B cell (primary cell): Measurements from ENCODE around the gene GALNT10. TPM values are rescaled to one million over a fixed set of nuclear protein-coding genes. Genes with fewer than 3 reads are reported as not detected.

Experiments
- ATAC-seq: fragments of 200-7000 bp; cut with Tn5 transposase; one replicate; pipeline ENCODE4 v1.10.0; 2021; ENCODE audit warnings: low read depth, mild to moderate bottlenecking, moderate number of reproducible peaks, moderate library complexity
- CTCF ChIA-PET: fragments of 350-600 bp; sonication (Branson Sonifier 250); formaldehyde crosslinking; loops from one replicate; lab custom pipeline; 2021; ENCODE audit warnings: antibody characterized with exemption, inconsistent platforms; lab: Charles Lee
- POLR2A ChIA-PET: fragments of 350-600 bp; sonication (Branson Sonifier 250); formaldehyde crosslinking; loops from one replicate; lab custom pipeline; 2021; ENCODE audit warnings: antibody characterized with exemption; lab: Charles Lee
- DNase-seq: peaks from one replicate; pipeline ENCODE4 v3.0.0; 2013
- H2AFZ ChIP-seq: 2 replicates; pipeline ENCODE4 v1.6.1; 2012; ENCODE audit warnings: mild to moderate bottlenecking, low read depth, low read length; ENCODE audit not compliant: insufficient read depth, poor library complexity, severe bottlenecking
- H3K27ac ChIP-seq, 2 donors: 1 replicate in 1 of 2; 2 replicates in 1 of 2; pipeline ENCODE4 v1.5.1; 2012 to 2013; ENCODE audit warnings: low read length in 2 of 2, mild to moderate bottlenecking in 2 of 2, moderate library complexity in 1 of 2
- H3K27me3 ChIP-seq, 4 experiments: fragments of 200-600 bp in 1 of 4; sonication (generic) in 1 of 4; replicated peaks in 1 of 4; 1 replicate in 2 of 4; 2 replicates in 2 of 4; pipeline versions ENCODE4 v1.6.1 to v1.7.0; 2013 to 2016; ENCODE audit warnings: low read length in 3 of 4, mild to moderate bottlenecking in 2 of 4, mixed read lengths in 1 of 4, moderate library complexity in 1 of 4; ENCODE audit not compliant: insufficient read depth in 4 of 4, control insufficient read depth in 3 of 4; ENCODE audit errors: control extremely low read depth in 1 of 4
- H3K36me3 ChIP-seq, 2 experiments: replicated peaks in 1 of 2; 1 replicate in 1 of 2; 2 replicates in 1 of 2; pipeline versions ENCODE4 v1.6.1 to v1.7.1; 2013; ENCODE audit warnings: low read length in 1 of 2; ENCODE audit not compliant: insufficient read depth in 2 of 2, control insufficient read depth in 1 of 2; ENCODE audit errors: control extremely low read depth in 1 of 2, extremely low read depth in 1 of 2
- H3K4me1 ChIP-seq, 2 donors: fragments of 200-600 bp in 1 of 2; sonication (generic) in 1 of 2; 1 replicate in 1 of 2; 2 replicates in 1 of 2; pipeline versions ENCODE4 v1.5.1 to v1.6.1; 2013 to 2017; ENCODE audit warnings: low read length in 2 of 2; ENCODE audit not compliant: control insufficient read depth in 2 of 2, insufficient read depth in 2 of 2
- H3K4me2 ChIP-seq: replicated peaks from 2 replicates; pipeline ENCODE3; 2012; ENCODE audit warnings: mild to moderate bottlenecking, low read depth, low read length; ENCODE audit not compliant: poor library complexity, severe bottlenecking
- H3K4me3 ChIP-seq, 5 experiments: fragments of 200-600 bp in 1 of 5; sonication (generic) in 1 of 5; 1 replicate in 3 of 5; 2 replicates in 2 of 5; pipeline versions ENCODE4 v1.5.1 to v1.7.0; 2011 to 2016; ENCODE audit warnings: low read length in 4 of 5, mild to moderate bottlenecking in 4 of 5, low read depth in 2 of 5, control low read depth in 1 of 5, moderate library complexity in 1 of 5; ENCODE audit not compliant: insufficient read depth in 1 of 5; ENCODE audit errors: control extremely low read depth in 1 of 5, extremely low read depth in 1 of 5
- H3K79me2 ChIP-seq: fragments of 200-600 bp; sonication (generic); one replicate; pipeline ENCODE4 v1.6.0; 2016; ENCODE audit warnings: low read length; ENCODE audit not compliant: control insufficient read depth, insufficient read depth
- H3K9ac ChIP-seq: fragments of 200-600 bp; sonication (generic); 2 replicates; pipeline ENCODE4 v1.6.1; 2017; ENCODE audit warnings: mild to moderate bottlenecking, low read length, moderate library complexity
- H3K9me3 ChIP-seq, 3 donors: one replicate each; pipeline versions ENCODE4 v1.6.1 to v1.7.1; 2013; ENCODE audit warnings: low read length in 2 of 3; ENCODE audit not compliant: control insufficient read depth in 2 of 3, insufficient read depth in 1 of 3; ENCODE audit errors: control extremely low read depth in 1 of 3
- H4K20me1 ChIP-seq: 2 replicates; pipeline ENCODE4 v1.6.0; 2012; ENCODE audit warnings: mild to moderate bottlenecking, low read length; ENCODE audit not compliant: insufficient read depth, control insufficient read depth, poor library complexity, severe bottlenecking
- H3K27ac Mint-ChIP-seq: one replicate; pipeline ENCODE4 v1.8.0; 2021; ENCODE audit warnings: mixed read lengths
- H3K27me3 Mint-ChIP-seq: one replicate; pipeline ENCODE4 v1.8.0; 2021; ENCODE audit warnings: mixed read lengths
- H3K4me1 Mint-ChIP-seq: one replicate; pipeline ENCODE4 v1.8.0; 2021; ENCODE audit warnings: mixed read lengths
- H3K4me3 Mint-ChIP-seq: one replicate; pipeline ENCODE4 v1.8.0; 2021; ENCODE audit warnings: mixed read lengths
- H3K9me3 Mint-ChIP-seq: one replicate; pipeline ENCODE4 v1.8.0; 2022; ENCODE audit warnings: mixed read lengths; ENCODE audit not compliant: insufficient read depth
- CTCF ChIP-seq: fragments of 200-600 bp; IDR thresholded peaks from one replicate; pipeline ENCODE4 v1.8.0; 2022; ENCODE audit warnings: antibody characterized with exemption, mild to moderate bottlenecking
- EZH2 ChIP-seq: IDR thresholded peaks from 2 replicates; pipeline ENCODE4 v1.6.1; 2012; ENCODE audit warnings: borderline replicate concordance, low read depth, mild to moderate bottlenecking, moderate library complexity, low read length; ENCODE audit not compliant: insufficient read depth, poor library complexity, severe bottlenecking
- WGBS: methylation state at CpG from one replicate; pipeline ENCODE4 v1.1.5; 2013; ENCODE audit warnings: missing lambda C conversion rate; ENCODE audit not compliant: insufficient coverage; 5-methylcytosine and 5-hydroxymethylcytosine counted together
- intact Hi-C: fragments of 100-400 bp; cut with micrococcal nuclease; formaldehyde crosslinking; loops from one replicate; pipeline ENCODE4 v1.10.0; 2022
- polyA plus RNA-seq: library from polyadenylated mRNA; depleted of rRNA; stranded (reverse); fragments of >200 nt; gene quantifications from 2 replicates; pipeline ENCODE4 v1.2.3, GENCODE V29; 2012
- total RNA-seq, 2 donors: library from RNA; stranded (reverse); fragments of 120-200 nt in 1 of 2; gene quantifications; 1 replicate in 1 of 2; 2 replicates in 1 of 2; pipeline versions ENCODE4 v1.2.3 to v1.2.4, GENCODE V29; 2013 to 2022

GALNT10 gene
- total and polyA plus RNA-seq, 2 donors (not counting 1 experiment from before 2014, with no cell fraction given), result 27.7 to 42.8 TPM

DNA sequence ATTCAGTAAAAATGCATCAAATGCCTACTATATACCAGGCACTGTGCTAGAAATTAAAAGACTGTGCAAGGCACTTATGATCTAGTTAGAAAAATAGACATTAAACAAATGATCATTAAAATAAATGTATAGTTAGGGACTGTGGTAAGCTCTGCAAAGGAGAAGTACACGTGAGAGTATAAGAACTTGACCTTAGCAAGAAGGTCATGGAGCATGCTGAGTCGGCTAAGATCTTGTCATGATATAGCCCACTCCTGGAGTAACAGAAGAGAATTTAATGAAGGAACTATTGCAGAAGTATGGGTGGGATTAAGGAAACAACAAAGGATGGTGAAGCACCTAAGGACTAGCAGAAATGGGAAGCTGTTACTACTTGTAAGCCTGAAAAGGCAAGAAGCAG lies 231.8 kb downstream of the GALNT10 start:
- H3K27ac Mint-ChIP-seq, result no peak overlapping the region
- peaks cover 2% of the 10 kb centered on the region for H3K9me3 Mint-ChIP-seq
- H3K4me1 Mint-ChIP-seq, result no peaks in the 10 kb centered on the region
- TF ChIP-seq EZH2, result no peak
- TF ChIP-seq CTCF, result no peak
- H3K27ac ChIP-seq, result no peak overlapping the region
- no peak for DNase-seq
- no peak overlapping the region for H2AFZ ChIP-seq
- H3K4me3 ChIP-seq, result no peak overlapping the region
- intact Hi-C loops, result no loop called here
- H3K9ac ChIP-seq, result no peak overlapping the region
- peaks cover 7% of the 10 kb centered on the region for H3K79me2 ChIP-seq
- H3K27me3 Mint-ChIP-seq, result no peaks in the 10 kb centered on the region
- H3K9me3 ChIP-seq, result peaks cover 0 to 2% (median 2%) of the 10 kb centered on the region in 3 donors
- no peaks in the 10 kb centered on the region for H3K4me1 ChIP-seq
- 92% methylated on average over 2 of the region's 2 CpGs for WGBS
- no peak for ATAC-seq
- H3K4me3 Mint-ChIP-seq, result no peak overlapping the region
- ChIA-PET POLR2A (no interaction called here), CTCF (interaction anchor here (0.9 to 4.1 kb wide), 8 partner anchors 9 to 350 kb away, joined by 3 to 17 read pairs (median 4); no protein-coding TSS in a partner anchor)
- H3K4me2 ChIP-seq, result no peak overlapping the region
- peaks cover 6 to 39% of the 10 kb centered on the region in 2 experiments for H3K36me3 ChIP-seq
- no peaks in the 10 kb centered on the region for H3K27me3 ChIP-seq
- H4K20me1 ChIP-seq, result no peaks in the 10 kb centered on the region

- CTCF ChIA-PET, result no interaction called here
Observed at GRCh38 chr5:154428208-154428607, 237.7 kb downstream of the GALNT10 start.

More at GRCh38 chr5:154428208-154428607, 237.7 kb downstream of the GALNT10 start:
- Mint-ChIP-seq H3K27ac (no peak overlapping the region), H3K27me3 (no peaks in the 10 kb centered on the region), H3K9me3 (peaks cover 4% of the 10 kb centered on the region), H3K4me1 (no peaks in the 10 kb centered on the region), H3K4me3 (no peak overlapping the region)
- ATAC-seq (no peak), DNase-seq (no peak)
- Histone ChIP-seq H3K9me3 (no peaks in the 10 kb centered on the region), H3K36me3 (peaks cover 0 to 3% of the 10 kb centered on the region in 2 experiments), H3K4me1 (no peaks in the 10 kb centered on the region), H4K20me1 (no peaks in the 10 kb centered on the region), H3K4me2 (no peak overlapping the region), H3K27me3 (no peaks in the 10 kb centered on the region), H3K79me2 (peaks cover 10% of the 10 kb centered on the region), H3K9ac (no peak overlapping the region), H2AFZ (no peak overlapping the region), H3K27ac (no peak overlapping the region), H3K4me3 (no peak overlapping the region)
- no CpG with 5 or more reads among the region's 3 CpGs for WGBS
- intact Hi-C loops, result no loop called here
- POLR2A ChIA-PET, result no interaction called here
- TF ChIP-seq CTCF, result no peak
- no peak for TF ChIP-seq EZH2
